ENCODE measurements around the gene CDC26.
A peak's percentile ranks its signal among the peaks of the same experiment; 100 is the strongest.
"Not testable (repeated sequence)": the region's sequence is repeated elsewhere in the genome, so short reads cannot be mapped to it uniquely, and the experiment has no call there.

Gene CDC26

DNA sequence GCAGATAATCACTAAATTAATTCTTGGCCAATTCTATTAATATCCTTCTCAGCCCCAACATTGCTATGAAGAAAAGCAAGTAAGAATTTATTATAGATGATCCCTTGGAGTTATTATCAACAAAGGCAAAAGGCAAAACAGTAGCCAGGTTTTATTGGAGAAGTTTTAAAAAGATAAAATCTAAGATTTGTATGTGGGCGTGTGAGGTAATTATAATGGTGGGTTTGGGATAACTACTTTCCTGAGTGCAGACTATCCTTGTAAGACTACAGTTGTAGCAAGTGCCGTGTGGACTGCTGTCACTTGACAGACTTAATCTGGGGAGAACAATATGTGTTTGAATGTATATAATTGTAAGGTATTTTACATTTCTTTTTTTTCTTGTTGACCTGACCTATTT lies 30.8 kb downstream of the CDC26 start:
- DNase-seq = no peak
- intact Hi-C loops (cut with DNase I) = no loop called here

- intact Hi-C loops (cut with DNase I) = no loop called here
- DNase-seq = no peak
These were observed 34.2 kb downstream of the CDC26 start for GRCh38 chr9:113241161-113241560.

- no peak for DNase-seq
- intact Hi-C loops (cut with DNase I) = no loop called here
These were observed 36.5 kb downstream of the CDC26 start for GRCh38 chr9:113238859-113239232.

DNA sequence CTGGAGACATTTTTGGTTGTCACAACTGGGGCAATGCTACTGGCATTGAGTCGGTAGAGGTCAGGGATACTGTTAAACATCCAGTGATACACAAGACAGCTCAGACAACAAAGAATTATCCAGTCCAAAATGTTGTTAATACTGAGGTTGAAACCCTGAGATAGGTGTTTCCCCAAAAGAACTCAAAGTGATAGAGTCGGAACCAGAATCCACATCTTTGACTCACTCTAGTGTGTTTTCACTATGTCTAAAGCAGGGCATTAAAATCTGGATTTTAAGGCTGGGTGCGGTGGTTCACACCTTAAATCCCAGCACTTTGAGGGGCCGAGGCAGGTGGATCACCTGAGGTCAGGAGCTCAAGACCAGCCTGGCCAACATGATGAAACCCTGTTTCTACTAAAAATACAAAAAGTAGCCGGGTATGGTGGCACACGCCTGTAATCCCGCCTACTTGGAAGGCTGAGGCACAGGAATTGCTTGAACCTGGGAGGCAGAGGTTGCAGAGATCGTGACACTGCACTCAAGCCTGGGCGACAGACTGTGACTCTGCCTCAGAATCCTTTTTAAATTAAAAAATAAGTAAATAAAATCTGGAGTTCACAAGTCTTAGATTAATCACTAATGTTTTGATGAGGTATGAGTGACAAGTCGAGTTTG lies 37.0 kb downstream of the CDC26 start:
- DNase-seq = no peak
- intact Hi-C loops (cut with DNase I) = no loop called here

DNA sequence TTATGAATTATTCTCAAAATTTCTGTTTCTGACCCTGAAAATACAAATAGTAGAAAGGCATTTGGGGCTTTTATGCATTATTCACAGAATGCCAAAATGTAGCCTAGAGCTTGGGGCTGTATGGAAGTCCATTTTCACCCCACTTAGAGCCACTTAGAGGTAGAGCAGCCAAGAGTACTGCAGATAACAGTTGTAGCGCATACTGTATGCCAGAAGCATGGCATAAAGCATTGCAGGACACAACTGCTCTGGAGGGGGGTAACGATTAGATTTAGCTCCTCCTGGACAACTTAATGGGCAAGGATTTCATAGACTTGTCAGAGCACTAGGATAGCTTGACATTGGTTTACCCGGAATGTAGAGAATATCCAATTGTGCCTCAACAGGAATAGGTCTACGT lies 38.3 kb downstream of the CDC26 start:
- no peak for DNase-seq
- intact Hi-C loops (cut with DNase I) = no loop called here

DNA sequence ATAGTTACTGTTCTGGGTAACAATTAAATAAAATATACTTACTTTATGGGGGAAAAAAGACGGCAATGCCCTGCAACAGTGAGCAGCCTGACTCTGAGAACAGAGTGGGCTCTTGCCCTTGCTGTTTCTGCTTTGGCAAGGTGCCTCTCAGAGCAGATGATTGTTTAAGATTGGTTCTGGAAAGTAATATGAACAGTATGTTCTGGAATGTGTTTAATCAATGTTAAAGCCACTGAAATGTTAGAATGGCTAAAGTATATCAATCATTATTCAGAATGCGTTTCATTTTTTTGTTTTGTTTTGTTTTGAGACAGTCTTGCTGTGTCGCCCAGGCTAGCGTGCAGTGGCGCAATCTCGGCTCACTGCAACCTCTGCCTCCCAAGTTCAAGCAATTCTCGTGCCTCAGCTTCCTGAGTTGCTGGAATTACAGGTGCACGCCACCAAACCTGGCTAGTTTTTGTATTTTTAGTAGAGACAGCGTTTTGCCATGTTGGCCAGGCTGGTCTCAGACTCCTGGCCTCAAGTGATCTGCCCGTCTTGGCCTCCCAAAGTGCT lies 39.6 kb downstream of the CDC26 start:
- DNase-seq; intact Hi-C loops (cut with DNase I): not testable (repeated sequence)

- intact Hi-C loops (cut with DNase I) = no loop called here
- DNase-seq = no peak
These were observed 43.7 kb downstream of the CDC26 start for GRCh38 chr9:113231701-113232100.

- DNase-seq = no peak
- intact Hi-C loops (cut with DNase I) = no loop called here
These were observed 47.2 kb downstream of the CDC26 start for GRCh38 chr9:113228130-113228665.

DNA sequence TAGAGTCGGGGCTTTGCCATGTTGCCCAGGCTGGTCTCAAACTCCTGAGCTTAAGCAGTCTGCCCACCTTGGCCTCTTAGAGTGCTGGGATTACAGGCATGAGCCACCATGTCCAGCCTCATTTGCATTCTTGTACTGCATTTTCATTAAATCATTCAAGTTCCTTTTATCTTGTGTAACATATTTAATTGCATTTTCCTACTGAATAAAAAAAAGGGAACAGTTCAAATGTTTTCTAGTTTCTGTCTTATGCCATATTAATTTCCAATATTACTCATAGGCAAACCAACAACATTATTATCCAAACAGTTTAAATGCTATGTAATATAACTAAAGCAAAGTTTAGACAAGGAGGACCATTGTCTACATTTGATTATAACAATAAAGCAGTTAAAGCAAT lies 47.9 kb downstream of the CDC26 start:
- no peak for DNase-seq
- intact Hi-C loops (cut with DNase I) = no loop called here

- DNase-seq = no peak
- intact Hi-C loops (cut with DNase I) = loop anchor here (5.0 kb wide), 2 partner anchors 62 to 112 kb away; no protein-coding TSS in a partner anchor
These were observed 51.4 kb downstream of the CDC26 start for GRCh38 chr9:113223963-113224362.

- intact Hi-C loops (cut with DNase I) = loop anchor here (5.0 kb wide), 2 partner anchors 60 to 110 kb away; no protein-coding TSS in a partner anchor
- DNase-seq = no peak
These were observed 52.9 kb downstream of the CDC26 start for GRCh38 chr9:113222482-113222841.

DNA sequence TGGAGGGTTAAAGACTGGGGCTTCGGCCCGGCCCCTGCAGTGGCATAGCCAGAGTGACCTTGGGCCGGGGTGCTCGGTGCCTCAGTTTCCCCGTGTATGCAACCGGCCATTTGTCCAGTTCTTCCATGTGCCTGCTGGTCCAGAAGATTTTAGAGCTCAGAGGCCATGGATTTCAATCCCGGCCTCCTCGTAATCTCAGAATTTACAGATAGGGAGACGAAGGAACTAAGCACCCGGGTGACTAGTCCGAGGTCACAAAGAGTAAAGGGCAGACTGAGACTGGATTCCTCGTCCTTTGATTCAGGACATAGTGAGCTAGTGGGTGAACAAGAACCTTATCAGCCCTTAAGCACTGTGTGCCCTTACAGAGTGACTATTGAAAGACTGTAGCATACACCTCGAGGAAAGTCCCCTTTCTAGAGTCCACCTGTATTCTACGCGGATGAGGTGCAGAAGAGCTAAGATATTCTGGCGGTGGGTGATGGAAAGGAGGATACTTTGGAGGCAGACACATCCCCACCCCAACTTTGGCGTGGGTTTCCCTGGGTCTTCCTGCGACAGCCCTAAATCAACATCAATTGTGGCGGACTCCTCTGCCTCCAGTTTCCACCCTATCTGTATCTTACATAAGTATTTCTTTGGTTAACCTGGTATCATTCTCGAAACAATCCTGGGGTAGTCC lies 53.4 kb downstream of the CDC26 start:
- intact Hi-C loops (cut with DNase I) = loop anchor here (1.0 to 5.0 kb wide), 3 partner anchors 53 to 110 kb away; partner anchors contain the start of genes CDC26 and PRPF4
- peak in 2 of 10 donors; percentile 2 to 26 for DNase-seq

- intact Hi-C loops (cut with DNase I) = loop anchor here (1.0 to 5.0 kb wide), 3 partner anchors 54 to 109 kb away; partner anchors contain the start of genes CDC26 and PRPF4
These were observed 54.2 kb downstream of the CDC26 start, which contains the start of the genes FKBP15 and SLC31A1 for GRCh38 chr9:113221003-113221799. TSS of gene FKBP15 (minus strand) at chr9:113221277. CDS start at chr9:113221243, 34 bp downstream. TSS of gene SLC31A1 (plus strand) at chr9:113221544. CDS start at chr9:113256149, 34,605 bp downstream.

DNA sequence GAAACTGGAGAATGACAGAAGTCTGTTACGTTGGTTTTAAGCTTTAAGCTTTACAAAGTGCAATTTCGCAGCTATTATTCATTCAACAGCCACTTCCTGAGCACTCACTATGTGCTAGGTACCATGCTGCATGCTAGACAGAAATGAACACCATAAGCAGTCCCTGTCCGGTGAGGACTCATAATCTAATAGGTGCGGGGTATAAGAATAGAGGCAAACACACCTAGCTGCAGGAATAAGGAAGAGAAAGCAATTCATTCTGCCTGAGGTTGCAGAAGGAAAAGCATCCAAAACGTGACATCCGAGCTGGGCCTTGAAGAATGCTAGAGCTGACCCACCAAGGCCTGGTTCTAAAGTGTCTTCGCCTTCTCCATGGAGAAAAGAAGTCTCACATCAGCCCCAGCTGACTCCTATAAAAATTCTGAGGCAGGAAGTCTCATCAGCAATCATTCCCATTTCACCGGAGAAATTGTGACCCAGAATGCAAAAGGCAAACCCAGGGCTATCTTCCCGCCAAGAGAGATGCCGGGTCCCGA lies 54.8 kb downstream of the CDC26 start:
- no peak for DNase-seq
- intact Hi-C loops (cut with DNase I) = loop anchor here (1.0 to 5.0 kb wide), 3 partner anchors 55 to 108 kb away; partner anchors contain the start of genes CDC26 and PRPF4

More at GRCh38 chr9:113221003-113221799, 54.2 kb downstream of the CDC26 start, which contains the start of the genes FKBP15 and SLC31A1:
- peak; percentile 98 to 100 (median 99) for DNase-seq

GRCh38 chr9:113219969-113220368 lies 55.4 kb downstream of the CDC26 start:
- intact Hi-C loops (cut with DNase I) = loop anchor here (5.0 kb wide), 2 partner anchors 58 to 108 kb away; no protein-coding TSS in a partner anchor
- no peak for DNase-seq

- intact Hi-C loops (cut with DNase I) = no loop called here
- no peak for DNase-seq
These were observed 56.0 kb downstream of the CDC26 start for GRCh38 chr9:113219186-113219936.
